ENCODE measurements around the gene PFKP.

PFKP gene

DNA sequence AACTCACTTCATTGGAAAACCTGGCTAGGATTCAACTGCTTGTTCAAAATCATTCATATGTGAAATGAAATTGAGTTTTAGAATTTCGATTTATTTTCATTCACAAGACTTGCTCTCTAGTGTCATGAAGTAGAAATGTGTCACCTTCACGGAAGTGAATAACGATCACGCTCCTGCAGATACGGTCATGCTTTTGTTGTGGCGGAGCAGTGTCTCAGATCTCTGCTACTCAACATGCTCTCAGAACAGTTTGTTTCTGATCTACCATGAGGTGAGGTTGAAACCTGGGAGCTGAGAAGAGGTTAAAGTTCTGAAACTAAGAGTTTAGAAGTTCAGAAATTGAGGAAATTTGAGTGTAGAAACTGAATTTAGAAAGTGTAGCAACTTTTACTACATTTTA is 119.0 kb downstream of the PFKP start:
- H3K4me3 ChIP-seq (ENCODE audit: insufficient read depth, low read depth, low read length) = no peak overlapping the region
- H3K9me3 ChIP-seq (ENCODE audit: control insufficient read depth, low read length) = no peaks in the 10 kb centered on the region
- no peaks in the 10 kb centered on the region for H3K4me1 ChIP-seq (ENCODE audit: control insufficient read depth, insufficient read depth, low read length)
- no peaks in the 10 kb centered on the region for H3K27me3 ChIP-seq (ENCODE audit: control insufficient read depth, insufficient read depth, low read length, poor library complexity, severe bottlenecking)
- 92 to 95% methylated on average over 6 of the region's 6 CpGs for WGBS, 2 experiments
- no peaks in the 10 kb centered on the region for H3K36me3 ChIP-seq (ENCODE audit: control insufficient read depth, insufficient read depth, low read length)
- no peak overlapping the region for H3K27ac ChIP-seq (ENCODE audit: insufficient read depth, low read depth, low read length, poor library complexity, severe bottlenecking)
